Measurements from ENCODE around the gene MCOLN1. TPM values are rescaled to one million over a fixed set of nuclear protein-coding genes. Genes with fewer than 3 reads are reported as not detected.
A peak's percentile ranks its signal among the peaks of the same experiment; 100 is the strongest.

MCOLN1 gene
- total and polyA plus RNA-seq, 2 of the 4 experiments (the other 2 are of a cell fraction) = 3.4 to 19.6 TPM

DNA sequence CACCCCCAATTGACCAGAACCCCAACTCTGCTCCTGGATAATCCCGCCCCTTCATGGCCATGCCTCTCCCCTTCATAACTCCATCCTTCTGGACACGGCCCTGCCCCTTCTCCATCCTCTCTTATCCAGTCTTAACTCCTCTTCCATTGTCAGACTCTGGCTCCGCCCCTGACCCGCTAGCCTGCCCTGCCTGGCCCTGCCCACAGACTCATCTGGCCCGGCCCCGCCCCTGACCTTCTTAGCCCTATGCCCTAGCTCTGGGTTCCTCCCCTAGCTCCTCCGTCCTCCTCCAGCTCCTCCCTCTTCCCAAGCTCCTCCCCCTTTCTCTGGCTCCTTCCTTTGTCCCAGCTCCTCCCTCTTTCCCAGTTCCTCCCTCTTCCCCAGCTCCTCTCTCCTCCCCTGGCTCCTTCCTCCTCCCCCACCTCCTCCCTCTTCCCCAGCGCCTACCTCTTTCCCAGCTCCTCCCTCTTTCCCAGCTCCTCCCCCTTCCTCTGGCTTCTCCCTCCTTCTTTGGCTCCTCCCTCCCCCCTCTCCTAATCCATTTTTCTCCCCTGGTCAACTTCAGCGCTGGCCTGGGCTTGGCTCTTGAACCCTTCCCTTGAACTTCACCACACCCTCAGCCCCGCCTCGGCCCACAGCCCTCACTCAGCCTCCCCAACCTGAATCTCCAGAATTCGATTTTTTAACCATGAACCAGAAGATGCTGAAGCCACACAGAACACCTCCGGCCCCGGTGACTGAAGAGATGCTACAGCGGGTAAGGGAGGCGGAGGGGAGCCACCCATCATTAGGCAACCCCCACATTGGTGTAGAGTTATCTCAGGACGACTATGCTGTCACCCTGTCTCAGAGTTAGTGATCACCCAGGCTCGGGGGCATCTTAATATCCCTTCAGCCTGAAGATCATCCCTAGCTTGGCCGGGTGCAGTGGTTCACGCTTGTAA is 15.8 kb upstream of the MCOLN1 start:
- peak; percentile 48 for DNase-seq
- CTCF ChIA-PET = interaction anchor here (1.0 kb wide), 1 partner anchor 10 kb away, joined by 6 read pairs; a partner anchor contains a TSS
- dilution Hi-C loops (cut with HindIII; ENCODE audit: low sequenced_read_pairs, unreplicated experiment) = no loop called here

More for the DNA sequence above, 15.8 kb upstream of the MCOLN1 start:
- peaks cover 3% of the 10 kb centered on the region; the same call in 1 of the 2 replicates for H3K4me1 ChIP-seq (ENCODE audit: control insufficient read depth, insufficient read depth, low read length)
- no peaks in the 10 kb centered on the region for H4K20me1 ChIP-seq (ENCODE audit: insufficient read depth, low read length)
- 24% methylated on average over 10 of the region's 20 CpGs; no CpG with 5 or more reads in 1 of the 2 experiments for WGBS, 2 experiments (ENCODE audit: extremely low coverage in 2 of 2, insufficient read length in 1 of 2)
- H2AK5ac ChIP-seq (ENCODE audit: low read depth, low read length) = no peak overlapping the region
- H3K4me3 ChIP-seq (ENCODE audit: insufficient read depth, low read depth, low read length) = no peak overlapping the region
- H2BK120ac ChIP-seq (ENCODE audit: low read depth, low read length) = no peak overlapping the region
- H3K36me3 ChIP-seq (ENCODE audit: control insufficient read depth, insufficient read depth, low read length) = no peaks in the 10 kb centered on the region
- no peak overlapping the region for H3K27ac ChIP-seq (ENCODE audit: insufficient read depth, low read length)
- no peak overlapping the region for H4K8ac ChIP-seq (ENCODE audit: low read depth in 2 of 2, low read length in 2 of 2)
- no TSS peak for BruUV-seq (replicated peaks)
- no peak for TF ChIP-seq POLR2A (IDR thresholded peaks at IDR 0.05; ENCODE audit: low read depth, low read length)
- TF ChIP-seq MAZ (IDR thresholded peaks at IDR 0.05; ENCODE audit: borderline replicate concordance, low read depth, low read length) = no peak
- TF ChIP-seq, protein P1, sequence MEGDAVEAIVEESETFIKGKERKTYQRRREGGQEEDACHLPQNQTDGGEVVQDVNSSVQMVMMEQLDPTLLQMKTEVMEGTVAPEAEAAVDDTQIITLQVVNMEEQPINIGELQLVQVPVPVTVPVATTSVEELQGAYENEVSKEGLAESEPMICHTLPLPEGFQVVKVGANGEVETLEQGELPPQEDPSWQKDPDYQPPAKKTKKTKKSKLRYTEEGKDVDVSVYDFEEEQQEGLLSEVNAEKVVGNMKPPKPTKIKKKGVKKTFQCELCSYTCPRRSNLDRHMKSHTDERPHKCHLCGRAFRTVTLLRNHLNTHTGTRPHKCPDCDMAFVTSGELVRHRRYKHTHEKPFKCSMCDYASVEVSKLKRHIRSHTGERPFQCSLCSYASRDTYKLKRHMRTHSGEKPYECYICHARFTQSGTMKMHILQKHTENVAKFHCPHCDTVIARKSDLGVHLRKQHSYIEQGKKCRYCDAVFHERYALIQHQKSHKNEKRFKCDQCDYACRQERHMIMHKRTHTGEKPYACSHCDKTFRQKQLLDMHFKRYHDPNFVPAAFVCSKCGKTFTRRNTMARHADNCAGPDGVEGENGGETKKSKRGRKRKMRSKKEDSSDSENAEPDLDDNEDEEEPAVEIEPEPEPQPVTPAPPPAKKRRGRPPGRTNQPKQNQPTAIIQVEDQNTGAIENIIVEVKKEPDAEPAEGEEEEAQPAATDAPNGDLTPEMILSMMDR (conservative IDR thresholded peaks at IDR 0.05; ENCODE audit: low read depth, low read length) = no peak
- no peak for TF ChIP-seq FOS (IDR thresholded peaks at IDR 0.05; ENCODE audit: low read depth, low read length)
- no peak for TF ChIP-seq NFE2L2 (IDR thresholded peaks at IDR 0.05; ENCODE audit: low read depth, low read length)
- TF ChIP-seq BHLHE40 (IDR thresholded peaks at IDR 0.05; ENCODE audit: low read depth, low read length) = no peak
- no peak for TF ChIP-seq CHD1 (IDR thresholded peaks at IDR 0.05; ENCODE audit: low read depth, low read length)
- no peak for TF ChIP-seq SMC3 (IDR thresholded peaks at IDR 0.05; ENCODE audit: low read depth, low read length)
- no peak for TF ChIP-seq MXI1 (IDR thresholded peaks at IDR 0.05; ENCODE audit: borderline replicate concordance, low read depth, low read length)
- TF ChIP-seq, protein P2, sequence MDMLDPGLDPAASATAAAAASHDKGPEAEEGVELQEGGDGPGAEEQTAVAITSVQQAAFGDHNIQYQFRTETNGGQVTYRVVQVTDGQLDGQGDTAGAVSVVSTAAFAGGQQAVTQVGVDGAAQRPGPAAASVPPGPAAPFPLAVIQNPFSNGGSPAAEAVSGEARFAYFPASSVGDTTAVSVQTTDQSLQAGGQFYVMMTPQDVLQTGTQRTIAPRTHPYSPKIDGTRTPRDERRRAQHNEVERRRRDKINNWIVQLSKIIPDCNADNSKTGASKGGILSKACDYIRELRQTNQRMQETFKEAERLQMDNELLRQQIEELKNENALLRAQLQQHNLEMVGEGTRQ (IDR thresholded peaks at IDR 0.05; ENCODE audit: low read depth, low read length) = no peak
- TF ChIP-seq RCOR1 (IDR thresholded peaks at IDR 0.05; ENCODE audit: insufficient replicate concordance, low read length) = no peak
- no peak overlapping the region for H4K91ac ChIP-seq (ENCODE audit: insufficient read depth, low read depth, low read length)
- no peaks in the 10 kb centered on the region for H3K9me3 ChIP-seq (ENCODE audit: control insufficient read depth, insufficient read depth, low read length)
- H3K79me1 ChIP-seq (ENCODE audit: low read depth in 1 of 2, low read length in 2 of 2) = no peaks in the 10 kb centered on the region
- peak overlapping the region; percentile 78 for H2AFZ ChIP-seq (replicated peaks; ENCODE audit: low read length, poor library complexity)
- peak; percentile 68 for ATAC-seq (ENCODE audit: low read depth)
- H3K4ac ChIP-seq (ENCODE audit: low read depth, low read length) = no peak overlapping the region
- H4K5ac ChIP-seq (ENCODE audit: low read depth, low read length) = no peak overlapping the region
- no peak overlapping the region for H3K4me2 ChIP-seq (ENCODE audit: low read depth, low read length)
- no peak overlapping the region for H2BK20ac ChIP-seq (ENCODE audit: low read depth, low read length)
- in situ Hi-C loops (cut with MboI; ENCODE audit: low sequenced_read_pairs) = no loop called here
- no peak overlapping the region for H3K9ac ChIP-seq (ENCODE audit: low read depth, low read length)
- no peak overlapping the region for H2AK9ac ChIP-seq (replicated peaks; ENCODE audit: low read depth, low read length, poor library complexity)
- POLR2A ChIA-PET (ENCODE audit: unreplicated experiment) = interaction anchor here (0.6 kb wide), 1 partner anchor 414 kb away, joined by 3 read pairs; no protein-coding TSS in a partner anchor
- H3K27me3 ChIP-seq (ENCODE audit: control insufficient read depth, insufficient read depth, low read length) = peaks cover 13% of the 10 kb centered on the region
- no peak overlapping the region for H2BK5ac ChIP-seq (ENCODE audit: low read depth, low read length, poor library complexity, severe bottlenecking)
- no peak overlapping the region for H3K56ac ChIP-seq (ENCODE audit: extremely low read depth, insufficient read depth, low read length)
- no peak overlapping the region for H3K14ac ChIP-seq (replicated peaks; ENCODE audit: low read depth, low read length)
- no peak overlapping the region for H2BK15ac ChIP-seq (ENCODE audit: low read depth, low read length)
- H3K18ac ChIP-seq (ENCODE audit: low read depth, low read length) = no peak overlapping the region
- no peaks in the 10 kb centered on the region for H3K9me1 ChIP-seq (ENCODE audit: insufficient read depth, low read length)
- H3K23ac ChIP-seq (ENCODE audit: low read depth, low read length) = no peak overlapping the region
- intact Hi-C loops (cut with micrococcal nuclease) = no loop called here

Data from IMR-90 (cell line).